ENCODE results near the gene TPBG.

The TPBG gene

DNA sequence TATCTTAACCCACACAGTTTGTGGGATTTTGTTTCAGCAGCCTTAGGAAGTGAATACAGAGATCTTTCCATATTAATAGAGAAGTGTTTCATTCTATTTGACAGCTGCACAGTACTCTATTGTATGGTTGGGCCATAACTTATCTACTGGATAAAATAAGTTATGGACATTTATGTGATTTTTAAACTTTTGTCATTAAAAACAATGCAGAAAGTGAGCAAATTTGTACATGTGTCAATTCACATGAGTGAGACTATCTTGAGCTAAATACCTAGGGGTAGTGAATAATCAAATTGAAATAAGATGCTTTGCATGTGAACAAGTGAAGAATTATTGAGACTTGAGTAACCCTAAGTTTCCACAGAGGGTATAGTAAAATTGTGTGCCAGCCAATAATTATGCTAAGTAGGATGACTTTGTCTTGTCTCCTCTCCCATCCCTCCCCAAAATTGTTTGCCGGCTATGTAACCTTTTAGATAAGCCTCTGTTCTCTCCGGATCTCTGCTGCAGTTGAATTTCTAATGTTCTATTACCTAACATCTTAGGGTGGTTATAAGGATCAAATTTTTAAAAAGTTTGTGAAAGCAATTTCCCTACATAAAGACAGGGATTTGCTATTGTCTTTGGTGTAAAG, 33.3 kb upstream of the TPBG start:
- Histone ChIP-seq H3K4me1 (ENCODE audit: control insufficient read depth, insufficient read depth, low read length) (no peaks in the 10 kb centered on the region), H3K36me3 (ENCODE audit: control insufficient read depth in 2 of 2, insufficient read depth in 1 of 2, low read length in 2 of 2) (no peaks in the 10 kb centered on the region), H3K9me3 (ENCODE audit: control insufficient read depth, insufficient read depth, low read depth, low read length) (no peaks in the 10 kb centered on the region), H3K4me3 (ENCODE audit: low read depth, low read length) (no peak overlapping the region), H3K27ac (ENCODE audit: extremely low read depth, low read depth, low read length) (no peak overlapping the region)
- ChIA-PET POLR2A (no interaction called here), CTCF (interaction anchor here (1.5 kb wide), 1 partner anchor 737 kb away, joined by 6 read pairs; the partner anchor contains the start of gene DOP1A)
- TF ChIP-seq ZEB2 (tag by site-specific recombination; IDR thresholded peaks at IDR 0.05) (no peak), SP3 (tag by site-specific recombination; IDR thresholded peaks at IDR 0.05) (no peak), TCF7L2 (IDR thresholded peaks at IDR 0.05; ENCODE audit: borderline replicate concordance, low read depth, low read length) (no peak), GLIS2 (tag by site-specific recombination; IDR thresholded peaks at IDR 0.05) (no peak), ZNF311 (tag by site-specific recombination; IDR thresholded peaks at IDR 0.05; ENCODE audit: borderline replicate concordance) (no peak), ZNF248 (tag by site-specific recombination; IDR thresholded peaks at IDR 0.05) (no peak), SCRT1 (tag by site-specific recombination; IDR thresholded peaks at IDR 0.05; ENCODE audit: borderline replicate concordance) (no peak), ZNF10 (tag by site-specific recombination; IDR thresholded peaks at IDR 0.05) (no peak), ZFP69B (tag by site-specific recombination; IDR thresholded peaks at IDR 0.05) (no peak)

DNA sequence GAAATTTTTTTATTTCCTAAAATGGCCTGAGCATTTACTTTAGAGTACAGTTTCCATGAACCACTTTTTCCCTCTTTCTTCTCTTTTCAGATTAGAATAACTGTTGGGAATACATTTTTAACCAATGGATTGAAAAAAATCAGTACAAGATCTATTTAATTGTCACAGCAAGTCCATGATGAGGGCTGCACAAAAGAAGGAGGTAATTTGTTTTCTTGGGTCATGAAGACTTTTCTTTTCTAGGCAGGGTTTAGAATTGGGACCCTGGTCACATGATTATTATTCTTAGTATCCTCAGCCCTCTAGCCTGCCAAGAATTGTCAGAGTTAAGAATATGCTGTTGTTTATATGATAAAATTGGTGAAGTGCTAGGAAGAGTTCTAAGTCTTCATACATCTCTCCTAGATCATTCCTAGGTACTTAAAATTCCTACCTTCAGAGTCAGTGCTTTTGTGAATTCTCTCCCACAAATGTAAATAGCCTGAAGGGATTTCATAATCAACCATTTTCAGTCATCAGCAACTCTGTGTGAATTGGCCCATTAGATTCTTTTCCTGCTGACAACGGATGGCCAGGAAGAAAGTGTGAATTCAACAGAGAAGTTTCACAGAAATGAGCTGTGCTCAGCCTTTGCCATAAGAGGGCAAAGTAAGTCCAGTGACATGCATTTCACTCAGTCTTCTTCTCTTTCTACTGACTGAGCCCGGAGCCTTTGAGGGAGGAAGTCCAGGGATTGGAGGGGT, 32.4 kb upstream of the TPBG start:
- ChIA-PET CTCF (interaction anchor here (0.5 to 1.2 kb wide), 5 partner anchors 15 to 818 kb away, joined by 3 to 11 read pairs (median 3); no protein-coding TSS in a partner anchor), POLR2A (no interaction called here)
- Histone ChIP-seq H3K27ac (ENCODE audit: extremely low read depth, low read depth, low read length) (no peak overlapping the region), H3K9me3 (ENCODE audit: control insufficient read depth, insufficient read depth, low read depth, low read length) (no peaks in the 10 kb centered on the region), H3K36me3 (ENCODE audit: control insufficient read depth in 2 of 2, insufficient read depth in 1 of 2, low read length in 2 of 2) (no peaks in the 10 kb centered on the region), H3K4me3 (ENCODE audit: low read depth, low read length) (no peak overlapping the region), H3K4me1 (ENCODE audit: control insufficient read depth, insufficient read depth, low read length) (no peaks in the 10 kb centered on the region)
- TF ChIP-seq, protein P1, sequence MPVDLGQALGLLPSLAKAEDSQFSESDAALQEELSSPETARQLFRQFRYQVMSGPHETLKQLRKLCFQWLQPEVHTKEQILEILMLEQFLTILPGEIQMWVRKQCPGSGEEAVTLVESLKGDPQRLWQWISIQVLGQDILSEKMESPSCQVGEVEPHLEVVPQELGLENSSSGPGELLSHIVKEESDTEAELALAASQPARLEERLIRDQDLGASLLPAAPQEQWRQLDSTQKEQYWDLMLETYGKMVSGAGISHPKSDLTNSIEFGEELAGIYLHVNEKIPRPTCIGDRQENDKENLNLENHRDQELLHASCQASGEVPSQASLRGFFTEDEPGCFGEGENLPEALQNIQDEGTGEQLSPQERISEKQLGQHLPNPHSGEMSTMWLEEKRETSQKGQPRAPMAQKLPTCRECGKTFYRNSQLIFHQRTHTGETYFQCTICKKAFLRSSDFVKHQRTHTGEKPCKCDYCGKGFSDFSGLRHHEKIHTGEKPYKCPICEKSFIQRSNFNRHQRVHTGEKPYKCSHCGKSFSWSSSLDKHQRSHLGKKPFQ (tag by site-specific recombination; IDR thresholded peaks at IDR 0.05): peak; percentile 87
- TF ChIP-seq, protein P2, sequence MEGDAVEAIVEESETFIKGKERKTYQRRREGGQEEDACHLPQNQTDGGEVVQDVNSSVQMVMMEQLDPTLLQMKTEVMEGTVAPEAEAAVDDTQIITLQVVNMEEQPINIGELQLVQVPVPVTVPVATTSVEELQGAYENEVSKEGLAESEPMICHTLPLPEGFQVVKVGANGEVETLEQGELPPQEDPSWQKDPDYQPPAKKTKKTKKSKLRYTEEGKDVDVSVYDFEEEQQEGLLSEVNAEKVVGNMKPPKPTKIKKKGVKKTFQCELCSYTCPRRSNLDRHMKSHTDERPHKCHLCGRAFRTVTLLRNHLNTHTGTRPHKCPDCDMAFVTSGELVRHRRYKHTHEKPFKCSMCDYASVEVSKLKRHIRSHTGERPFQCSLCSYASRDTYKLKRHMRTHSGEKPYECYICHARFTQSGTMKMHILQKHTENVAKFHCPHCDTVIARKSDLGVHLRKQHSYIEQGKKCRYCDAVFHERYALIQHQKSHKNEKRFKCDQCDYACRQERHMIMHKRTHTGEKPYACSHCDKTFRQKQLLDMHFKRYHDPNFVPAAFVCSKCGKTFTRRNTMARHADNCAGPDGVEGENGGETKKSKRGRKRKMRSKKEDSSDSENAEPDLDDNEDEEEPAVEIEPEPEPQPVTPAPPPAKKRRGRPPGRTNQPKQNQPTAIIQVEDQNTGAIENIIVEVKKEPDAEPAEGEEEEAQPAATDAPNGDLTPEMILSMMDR (tag by site-specific recombination; IDR thresholded peaks at IDR 0.05): peak; percentile 42
- TF ChIP-seq ZNF654 (tag by site-specific recombination; IDR thresholded peaks at IDR 0.05; ENCODE audit: low read depth) (peak; percentile 59), SP3 (tag by site-specific recombination; IDR thresholded peaks at IDR 0.05) (peak; percentile 14; the same call in 1 of the 2 replicates), KLF8 (tag by site-specific recombination; IDR thresholded peaks at IDR 0.05) (no peak), FEZF1 (tag by site-specific recombination; IDR thresholded peaks at IDR 0.05) (peak; percentile 27; the same call in 1 of the 2 replicates), ZNF629 (tag by site-specific recombination; IDR thresholded peaks at IDR 0.05) (0 out of 2 replicates have a peak, but pooled peaks have one; percentile 27), ZNF366 (tag by site-specific recombination; conservative IDR thresholded peaks at IDR 0.05) (no peak)
- TF ChIP-seq, protein P3, sequence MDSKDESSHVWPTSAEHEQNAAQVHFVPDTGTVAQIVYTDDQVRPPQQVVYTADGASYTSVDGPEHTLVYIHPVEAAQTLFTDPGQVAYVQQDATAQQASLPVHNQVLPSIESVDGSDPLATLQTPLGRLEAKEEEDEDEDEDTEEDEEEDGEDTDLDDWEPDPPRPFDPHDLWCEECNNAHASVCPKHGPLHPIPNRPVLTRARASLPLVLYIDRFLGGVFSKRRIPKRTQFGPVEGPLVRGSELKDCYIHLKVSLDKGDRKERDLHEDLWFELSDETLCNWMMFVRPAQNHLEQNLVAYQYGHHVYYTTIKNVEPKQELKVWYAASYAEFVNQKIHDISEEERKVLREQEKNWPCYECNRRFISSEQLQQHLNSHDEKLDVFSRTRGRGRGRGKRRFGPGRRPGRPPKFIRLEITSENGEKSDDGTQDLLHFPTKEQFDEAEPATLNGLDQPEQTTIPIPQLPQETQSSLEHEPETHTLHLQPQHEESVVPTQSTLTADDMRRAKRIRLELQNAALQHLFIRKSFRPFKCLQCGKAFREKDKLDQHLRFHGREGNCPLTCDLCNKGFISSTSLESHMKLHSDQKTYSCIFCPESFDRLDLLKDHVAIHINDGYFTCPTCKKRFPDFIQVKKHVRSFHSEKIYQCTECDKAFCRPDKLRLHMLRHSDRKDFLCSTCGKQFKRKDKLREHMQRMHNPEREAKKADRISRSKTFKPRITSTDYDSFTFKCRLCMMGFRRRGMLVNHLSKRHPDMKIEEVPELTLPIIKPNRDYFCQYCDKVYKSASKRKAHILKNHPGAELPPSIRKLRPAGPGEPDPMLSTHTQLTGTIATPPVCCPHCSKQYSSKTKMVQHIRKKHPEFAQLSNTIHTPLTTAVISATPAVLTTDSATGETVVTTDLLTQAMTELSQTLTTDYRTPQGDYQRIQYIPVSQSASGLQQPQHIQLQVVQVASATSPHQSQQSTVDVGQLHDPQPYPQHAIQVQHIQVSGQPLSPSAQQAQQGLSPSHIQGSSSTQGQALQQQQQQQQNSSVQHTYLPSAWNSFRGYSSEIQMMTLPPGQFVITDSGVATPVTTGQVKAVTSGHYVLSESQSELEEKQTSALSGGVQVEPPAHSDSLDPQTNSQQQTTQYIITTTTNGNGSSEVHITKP (tag by site-specific recombination; IDR thresholded peaks at IDR 0.05): 0 out of 2 replicates have a peak, but pooled peaks have one; percentile 14
- TF ChIP-seq, protein P4, sequence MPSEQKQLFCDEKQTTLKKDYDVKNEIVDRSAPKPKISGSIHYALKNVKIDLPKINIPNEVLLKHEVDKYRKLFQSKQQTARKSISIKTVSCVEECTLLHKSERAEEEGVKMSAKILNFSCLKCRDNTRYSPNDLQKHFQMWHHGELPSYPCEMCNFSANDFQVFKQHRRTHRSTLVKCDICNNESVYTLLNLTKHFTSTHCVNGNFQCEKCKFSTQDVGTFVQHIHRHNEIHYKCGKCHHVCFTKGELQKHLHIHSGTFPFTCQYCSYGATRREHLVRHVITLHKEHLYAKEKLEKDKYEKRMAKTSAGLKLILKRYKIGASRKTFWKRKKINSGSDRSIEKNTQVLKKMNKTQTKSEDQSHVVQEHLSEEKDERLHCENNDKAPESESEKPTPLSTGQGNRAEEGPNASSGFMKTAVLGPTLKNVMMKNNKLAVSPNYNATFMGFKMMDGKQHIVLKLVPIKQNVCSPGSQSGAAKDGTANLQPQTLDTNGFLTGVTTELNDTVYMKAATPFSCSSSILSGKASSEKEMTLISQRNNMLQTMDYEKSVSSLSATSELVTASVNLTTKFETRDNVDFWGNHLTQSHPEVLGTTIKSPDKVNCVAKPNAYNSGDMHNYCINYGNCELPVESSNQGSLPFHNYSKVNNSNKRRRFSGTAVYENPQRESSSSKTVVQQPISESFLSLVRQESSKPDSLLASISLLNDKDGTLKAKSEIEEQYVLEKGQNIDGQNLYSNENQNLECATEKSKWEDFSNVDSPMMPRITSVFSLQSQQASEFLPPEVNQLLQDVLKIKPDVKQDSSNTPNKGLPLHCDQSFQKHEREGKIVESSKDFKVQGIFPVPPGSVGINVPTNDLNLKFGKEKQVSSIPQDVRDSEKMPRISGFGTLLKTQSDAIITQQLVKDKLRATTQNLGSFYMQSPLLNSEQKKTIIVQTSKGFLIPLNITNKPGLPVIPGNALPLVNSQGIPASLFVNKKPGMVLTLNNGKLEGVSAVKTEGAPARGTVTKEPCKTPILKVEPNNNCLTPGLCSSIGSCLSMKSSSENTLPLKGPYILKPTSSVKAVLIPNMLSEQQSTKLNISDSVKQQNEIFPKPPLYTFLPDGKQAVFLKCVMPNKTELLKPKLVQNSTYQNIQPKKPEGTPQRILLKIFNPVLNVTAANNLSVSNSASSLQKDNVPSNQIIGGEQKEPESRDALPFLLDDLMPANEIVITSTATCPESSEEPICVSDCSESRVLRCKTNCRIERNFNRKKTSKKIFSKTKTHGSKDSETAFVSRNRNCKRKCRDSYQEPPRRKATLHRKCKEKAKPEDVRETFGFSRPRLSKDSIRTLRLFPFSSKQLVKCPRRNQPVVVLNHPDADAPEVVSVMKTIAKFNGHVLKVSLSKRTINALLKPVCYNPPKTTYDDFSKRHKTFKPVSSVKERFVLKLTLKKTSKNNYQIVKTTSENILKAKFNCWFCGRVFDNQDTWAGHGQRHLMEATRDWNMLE (tag by site-specific recombination; conservative IDR thresholded peaks at IDR 0.05; ENCODE audit: low read depth): 0 out of 2 replicates have a peak, but pooled peaks have one; percentile 20

Data from HEK293 (cell line).